ENCODE measurements around the gene SLIT3.

DNA sequence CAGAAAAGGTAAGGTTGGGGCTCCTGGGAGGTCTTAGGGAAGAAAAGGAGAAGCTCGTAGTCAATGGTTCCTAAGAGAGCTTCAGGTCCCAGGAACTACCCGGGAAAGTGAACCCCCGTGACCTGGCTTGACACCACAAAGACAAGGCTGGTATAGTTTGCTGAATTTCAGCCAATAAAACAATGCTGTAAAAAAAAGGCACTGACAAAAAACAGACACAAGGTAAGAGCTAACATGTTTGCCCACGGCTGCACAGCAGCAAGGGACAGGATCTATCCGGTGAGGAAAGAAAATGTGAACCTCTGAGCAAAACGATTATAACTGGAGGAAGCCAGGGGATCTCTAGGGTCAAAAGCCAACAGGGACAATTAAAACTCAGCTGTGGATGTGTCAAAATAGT is 17.1 kb downstream of the SLIT3 start:
- TF ChIP-seq, protein P1, sequence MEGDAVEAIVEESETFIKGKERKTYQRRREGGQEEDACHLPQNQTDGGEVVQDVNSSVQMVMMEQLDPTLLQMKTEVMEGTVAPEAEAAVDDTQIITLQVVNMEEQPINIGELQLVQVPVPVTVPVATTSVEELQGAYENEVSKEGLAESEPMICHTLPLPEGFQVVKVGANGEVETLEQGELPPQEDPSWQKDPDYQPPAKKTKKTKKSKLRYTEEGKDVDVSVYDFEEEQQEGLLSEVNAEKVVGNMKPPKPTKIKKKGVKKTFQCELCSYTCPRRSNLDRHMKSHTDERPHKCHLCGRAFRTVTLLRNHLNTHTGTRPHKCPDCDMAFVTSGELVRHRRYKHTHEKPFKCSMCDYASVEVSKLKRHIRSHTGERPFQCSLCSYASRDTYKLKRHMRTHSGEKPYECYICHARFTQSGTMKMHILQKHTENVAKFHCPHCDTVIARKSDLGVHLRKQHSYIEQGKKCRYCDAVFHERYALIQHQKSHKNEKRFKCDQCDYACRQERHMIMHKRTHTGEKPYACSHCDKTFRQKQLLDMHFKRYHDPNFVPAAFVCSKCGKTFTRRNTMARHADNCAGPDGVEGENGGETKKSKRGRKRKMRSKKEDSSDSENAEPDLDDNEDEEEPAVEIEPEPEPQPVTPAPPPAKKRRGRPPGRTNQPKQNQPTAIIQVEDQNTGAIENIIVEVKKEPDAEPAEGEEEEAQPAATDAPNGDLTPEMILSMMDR (IDR thresholded peaks at IDR 0.05 in 2 of 3, conservative IDR thresholded peaks at IDR 0.05 in 1 of 3; ENCODE audit: control insufficient read depth in 2 of 3, extremely low read depth in 1 of 3, insufficient read depth in 1 of 3, low read depth in 3 of 3, low read length in 3 of 3) = no peak
- no peak for TF ChIP-seq TCF7 (IDR thresholded peaks at IDR 0.05; ENCODE audit: borderline replicate concordance)
- TF ChIP-seq BRCA1 (IDR thresholded peaks at IDR 0.05; ENCODE audit: low read depth, low read length) = no peak
- TF ChIP-seq EP300 (IDR thresholded peaks at IDR 0.05; ENCODE audit: borderline replicate concordance in 1 of 2, control insufficient read depth in 1 of 2, low read depth in 2 of 2, low read length in 2 of 2) = no peak
- no peak for TF ChIP-seq TCF3 (IDR thresholded peaks at IDR 0.05; ENCODE audit: borderline replicate concordance, insufficient read depth, low read depth, low read length)
- no peak for TF ChIP-seq CEBPB (IDR thresholded peaks at IDR 0.05; ENCODE audit: borderline replicate concordance in 1 of 2, low read depth in 2 of 2, low read length in 2 of 2)
- no peak for TF ChIP-seq POLR2AphosphoS5 (IDR thresholded peaks at IDR 0.05; ENCODE audit: low read length)
- no peak for TF ChIP-seq POLR2A (IDR thresholded peaks at IDR 0.05; ENCODE audit: low read depth, low read length)
- no peak for TF ChIP-seq SMC3 (IDR thresholded peaks at IDR 0.05; ENCODE audit: borderline replicate concordance, low read length)
- TF ChIP-seq GABPA (IDR thresholded peaks at IDR 0.05; ENCODE audit: low read depth) = no peak
- TF ChIP-seq RFX5 (IDR thresholded peaks at IDR 0.05; ENCODE audit: low read depth, low read length) = no peak
- TF ChIP-seq, protein P2, sequence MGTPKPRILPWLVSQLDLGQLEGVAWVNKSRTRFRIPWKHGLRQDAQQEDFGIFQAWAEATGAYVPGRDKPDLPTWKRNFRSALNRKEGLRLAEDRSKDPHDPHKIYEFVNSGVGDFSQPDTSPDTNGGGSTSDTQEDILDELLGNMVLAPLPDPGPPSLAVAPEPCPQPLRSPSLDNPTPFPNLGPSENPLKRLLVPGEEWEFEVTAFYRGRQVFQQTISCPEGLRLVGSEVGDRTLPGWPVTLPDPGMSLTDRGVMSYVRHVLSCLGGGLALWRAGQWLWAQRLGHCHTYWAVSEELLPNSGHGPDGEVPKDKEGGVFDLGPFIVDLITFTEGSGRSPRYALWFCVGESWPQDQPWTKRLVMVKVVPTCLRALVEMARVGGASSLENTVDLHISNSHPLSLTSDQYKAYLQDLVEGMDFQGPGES (IDR thresholded peaks at IDR 0.05) = no peak
